ENCODE data around the gene MACROH2A2.
"Not testable (repeated sequence)": the region's sequence is repeated elsewhere in the genome, so short reads cannot be mapped to it uniquely, and the experiment has no call there.

The MACROH2A2 gene

DNA sequence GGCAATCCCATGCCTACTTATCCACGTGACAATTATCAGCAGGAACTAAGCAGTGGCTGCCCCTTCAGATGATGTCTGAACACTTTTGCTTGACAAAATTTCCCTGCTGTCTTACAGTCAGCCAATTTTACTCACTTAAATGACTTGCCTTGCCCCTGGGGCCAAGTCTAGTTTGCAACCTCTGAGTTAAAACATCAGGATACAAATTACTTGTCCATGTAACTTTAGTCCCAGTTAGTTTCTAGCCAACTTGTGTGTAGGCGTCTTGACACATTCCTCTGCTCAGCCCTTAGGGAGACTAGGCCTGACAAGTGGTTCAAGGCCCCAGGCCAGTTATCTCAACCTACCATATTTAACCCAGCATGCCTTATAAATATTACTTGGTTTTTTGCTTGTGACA, 105.5 kb downstream of the MACROH2A2 start:
- DNase-seq (ENCODE audit: low spot score): no peak

DNA sequence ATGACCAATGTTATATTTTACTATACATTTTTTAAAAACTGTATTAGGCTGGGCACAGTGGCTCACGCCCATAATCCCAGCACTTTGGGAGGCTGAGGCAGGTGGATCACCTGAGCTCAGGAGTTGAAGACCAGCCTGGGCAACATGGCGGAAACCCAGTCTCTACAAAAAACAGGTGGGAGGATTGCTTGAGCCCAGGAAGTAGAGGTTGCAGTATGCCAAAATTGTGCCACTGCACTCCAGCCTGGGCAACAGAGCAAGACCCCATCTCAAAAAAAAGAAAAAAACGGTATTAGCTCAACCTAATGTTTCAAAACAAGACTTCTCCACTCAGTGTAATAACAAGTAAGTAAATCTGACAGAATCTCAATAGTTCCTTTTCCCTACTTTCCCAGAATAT, 106.7 kb downstream of the MACROH2A2 start:
- DNase-seq (ENCODE audit: low spot score): not testable (repeated sequence)

DNA sequence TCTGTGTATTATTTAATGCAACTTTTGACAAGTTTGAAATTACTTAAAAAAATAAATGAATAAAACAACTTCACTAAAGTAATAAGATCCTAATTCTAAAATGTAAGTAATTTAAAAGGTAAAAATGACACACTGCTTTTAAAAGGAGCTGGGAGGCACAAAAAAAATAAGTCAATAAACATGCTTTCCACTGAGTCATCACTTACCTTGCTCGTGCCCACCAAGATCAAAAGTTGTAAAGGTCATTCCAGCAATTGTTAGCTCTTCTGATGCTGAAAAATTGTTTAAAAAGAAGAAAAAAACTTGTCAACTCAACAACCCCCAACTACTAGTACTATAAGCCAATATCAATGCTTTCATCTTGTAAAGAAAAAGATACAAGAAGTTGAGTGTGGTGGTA, 108.2 kb downstream of the MACROH2A2 start:
- DNase-seq (ENCODE audit: low spot score): no peak
